T-helper 1 cell treated with Interleukin-12 subunit alpha and Interleukin-12 subunit beta and Interleukin-4 antibody, amounts not matched to agents 30 μg/mL and 1 μg/mL, for 36 hours (primary cell): ENCODE measurements around the gene ZNF398.
"Not testable (repeated sequence)": the region's sequence is repeated elsewhere in the genome, so short reads cannot be mapped to it uniquely, and the experiment has no call there.

Source experiments
- H3K27ac Mint-ChIP-seq: one replicate; pipeline ENCODE4 v1.8.0; 2021; ENCODE audit warnings: mild to moderate bottlenecking, mixed read lengths
- H3K27me3 Mint-ChIP-seq: one replicate; pipeline ENCODE4 v1.8.0; 2021; ENCODE audit warnings: low read depth, mixed read lengths
- H3K36me3 Mint-ChIP-seq: one replicate; pipeline ENCODE4 v1.8.0; 2021; ENCODE audit warnings: low read depth, mixed read lengths
- H3K4me1 Mint-ChIP-seq: one replicate; pipeline ENCODE4 v1.8.0; 2021; ENCODE audit warnings: low read depth, mixed read lengths
- H3K4me3 Mint-ChIP-seq: one replicate; pipeline ENCODE4 v1.8.0; 2021; ENCODE audit warnings: mild to moderate bottlenecking, moderate library complexity, mixed read lengths
- H3K9me3 Mint-ChIP-seq: one replicate; pipeline ENCODE4 v1.8.0; 2021; ENCODE audit warnings: mixed read lengths

The ZNF398 gene

GRCh38 chr7:149223761-149224160 is 76.5 kb downstream of the ZNF398 start:
- no peaks in the 10 kb centered on the region for H3K9me3 Mint-ChIP-seq
- H3K27ac Mint-ChIP-seq: no peak overlapping the region
- no peak overlapping the region for H3K4me3 Mint-ChIP-seq
- H3K4me1 Mint-ChIP-seq: no peaks in the 10 kb centered on the region
- H3K36me3 Mint-ChIP-seq: peaks cover 25% of the 10 kb centered on the region
- no peaks in the 10 kb centered on the region for H3K27me3 Mint-ChIP-seq

GRCh38 chr7:149224352-149224751 is 77.1 kb downstream of the ZNF398 start:
- Mint-ChIP-seq H3K36me3 (peaks cover 20% of the 10 kb centered on the region), H3K4me1 (no peaks in the 10 kb centered on the region), H3K9me3 (no peaks in the 10 kb centered on the region), H3K27me3 (no peaks in the 10 kb centered on the region), H3K4me3 (no peak overlapping the region), H3K27ac (no peak overlapping the region)

- Mint-ChIP-seq H3K27ac (no peak overlapping the region), H3K4me3 (no peak overlapping the region), H3K4me1 (no peaks in the 10 kb centered on the region), H3K36me3 (peaks cover 15% of the 10 kb centered on the region), H3K27me3 (no peaks in the 10 kb centered on the region), H3K9me3 (no peaks in the 10 kb centered on the region)
These were observed 77.9 kb downstream of the ZNF398 start for GRCh38 chr7:149225106-149225505.

- no peaks in the 10 kb centered on the region for H3K4me1 Mint-ChIP-seq
- H3K9me3 Mint-ChIP-seq: no peaks in the 10 kb centered on the region
- peaks cover 15% of the 10 kb centered on the region for H3K36me3 Mint-ChIP-seq
- H3K27me3 Mint-ChIP-seq: no peaks in the 10 kb centered on the region
- no peak overlapping the region for H3K4me3 Mint-ChIP-seq
- H3K27ac Mint-ChIP-seq: no peak overlapping the region
These were observed 78.4 kb downstream of the ZNF398 start for GRCh38 chr7:149225656-149226055.

GRCh38 chr7:149226366-149226765 is 79.1 kb downstream of the ZNF398 start:
- H3K9me3 Mint-ChIP-seq, H3K4me1 Mint-ChIP-seq, H3K4me3 Mint-ChIP-seq, H3K27me3 Mint-ChIP-seq, H3K27ac Mint-ChIP-seq: not testable (repeated sequence)
- peaks cover 11% of the 10 kb centered on the region for H3K36me3 Mint-ChIP-seq

- Mint-ChIP-seq H3K4me1 (no peaks in the 10 kb centered on the region), H3K9me3 (no peaks in the 10 kb centered on the region), H3K27me3 (no peaks in the 10 kb centered on the region), H3K27ac (no peak overlapping the region), H3K4me3 (no peak overlapping the region), H3K36me3 (peaks cover 7% of the 10 kb centered on the region)
These were observed 79.7 kb downstream of the ZNF398 start for GRCh38 chr7:149226840-149227494.

GRCh38 chr7:149228831-149229471 is 81.7 kb downstream of the ZNF398 start:
- H3K4me3 Mint-ChIP-seq: no peak overlapping the region
- H3K36me3 Mint-ChIP-seq: peaks cover 7% of the 10 kb centered on the region
- no peaks in the 10 kb centered on the region for H3K27me3 Mint-ChIP-seq
- H3K4me1 Mint-ChIP-seq: no peaks in the 10 kb centered on the region
- no peak overlapping the region for H3K27ac Mint-ChIP-seq
- no peaks in the 10 kb centered on the region for H3K9me3 Mint-ChIP-seq

- H3K4me3 Mint-ChIP-seq: no peak overlapping the region
- no peaks in the 10 kb centered on the region for H3K27me3 Mint-ChIP-seq
- no peaks in the 10 kb centered on the region for H3K9me3 Mint-ChIP-seq
- no peak overlapping the region for H3K27ac Mint-ChIP-seq
- peaks cover 7% of the 10 kb centered on the region for H3K36me3 Mint-ChIP-seq
- H3K4me1 Mint-ChIP-seq: no peaks in the 10 kb centered on the region
These were observed 82.3 kb downstream of the ZNF398 start for GRCh38 chr7:149229526-149229925.

- H3K4me1 Mint-ChIP-seq: no peaks in the 10 kb centered on the region
- no peak overlapping the region for H3K27ac Mint-ChIP-seq
- no peaks in the 10 kb centered on the region for H3K36me3 Mint-ChIP-seq
- H3K4me3 Mint-ChIP-seq: no peak overlapping the region
- H3K9me3 Mint-ChIP-seq: no peaks in the 10 kb centered on the region
- no peaks in the 10 kb centered on the region for H3K27me3 Mint-ChIP-seq
These were observed 85.1 kb downstream of the ZNF398 start for GRCh38 chr7:149232362-149232761.
